NCI-H1092 (cell line): Measurements from ENCODE around the gene CELF4.

ENCODE experiments used
- DNase-seq: peaks from one replicate; lab custom pipeline; 2025; lab: John Stamatoyannopoulos, UW

CELF4 gene

DNA sequence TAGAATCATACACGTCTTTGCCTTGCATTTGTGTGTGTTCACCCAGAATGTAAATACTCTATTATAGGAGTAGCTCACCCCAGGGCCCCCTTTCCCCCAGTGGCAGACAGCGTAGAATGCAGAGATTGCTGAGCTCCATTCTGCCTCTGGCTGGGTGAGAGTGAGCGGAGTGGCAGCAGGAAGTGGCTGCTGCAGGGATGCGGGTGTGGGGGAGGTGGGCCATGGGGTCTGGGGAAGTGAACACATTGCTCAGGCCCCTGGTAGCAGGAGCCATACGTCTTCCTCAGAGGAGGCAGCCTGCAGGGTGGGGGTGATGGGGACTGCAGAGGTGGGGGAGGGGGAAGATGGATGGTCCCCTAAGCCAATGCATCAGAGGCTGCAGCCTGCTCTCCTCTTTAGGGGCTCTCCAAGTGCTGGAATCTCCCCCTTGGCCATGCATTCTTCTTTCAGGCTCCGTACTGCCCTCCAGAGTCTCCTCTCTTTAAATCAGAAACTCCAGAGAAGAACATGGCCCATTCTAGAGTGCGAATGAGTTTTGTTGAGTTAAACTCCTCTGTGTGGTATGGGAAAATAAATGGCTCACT is 72.2 kb downstream of the CELF4 start:
- DNase-seq = no peak

DNA sequence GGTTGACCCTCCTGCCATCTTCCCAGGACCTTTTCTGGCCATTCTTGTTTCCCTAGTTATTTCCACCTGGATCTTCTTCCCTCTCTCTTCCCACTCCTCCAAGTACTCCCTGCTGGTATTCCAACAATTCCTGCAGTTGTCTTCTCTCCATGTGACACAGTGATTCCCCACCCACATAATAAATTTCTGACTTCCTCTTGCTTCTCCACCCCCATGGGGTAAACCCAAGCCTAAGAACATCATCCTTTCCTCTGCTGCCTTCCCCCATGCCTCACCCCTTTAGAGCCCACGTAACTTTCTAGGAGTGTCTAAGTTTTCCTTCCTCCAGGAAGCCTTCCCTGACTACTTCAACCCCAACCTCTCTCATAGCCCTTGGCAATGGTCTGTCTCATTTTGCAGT is 72.6 kb downstream of the CELF4 start:
- DNase-seq = no peak

DNA sequence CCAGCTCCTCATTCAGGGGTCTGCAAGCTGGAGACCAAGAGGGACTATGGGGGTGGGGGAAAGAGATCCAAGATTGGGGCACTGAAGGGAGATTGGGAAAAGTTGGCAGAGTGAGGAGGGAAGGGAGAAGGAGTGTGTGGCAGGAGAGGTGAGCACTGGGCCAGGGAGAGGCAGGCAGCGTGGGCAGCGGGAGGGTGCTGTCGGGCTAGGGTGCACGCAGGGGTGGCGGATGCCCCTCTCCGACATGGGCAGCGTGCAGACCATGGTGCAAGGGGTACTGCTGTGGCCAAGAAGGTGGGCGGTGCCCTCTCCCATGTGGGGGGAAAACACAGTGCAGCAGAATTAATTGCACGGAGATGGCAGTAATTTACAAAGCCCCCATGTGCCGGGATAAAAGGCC is 74.1 kb downstream of the CELF4 start:
- DNase-seq = no peak

DNA sequence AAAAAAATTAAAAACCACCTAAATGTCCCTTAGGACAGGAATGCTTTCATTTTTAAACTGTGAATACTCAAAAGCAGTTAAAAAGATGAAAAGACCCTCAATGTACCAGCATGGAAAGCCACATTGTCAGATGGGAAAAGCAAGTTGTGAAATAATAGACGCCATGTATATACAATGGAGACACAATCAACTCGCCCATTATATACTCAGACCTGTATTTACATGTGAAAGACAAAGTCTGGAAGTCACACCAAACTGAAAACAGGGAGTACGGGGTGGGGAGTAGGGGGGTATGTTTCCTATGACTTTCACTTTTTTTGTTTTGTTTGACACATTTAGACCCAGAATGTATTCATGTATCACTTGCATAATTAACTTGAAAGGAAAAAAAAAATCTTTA is 75.6 kb downstream of the CELF4 start:
- DNase-seq = no peak

DNA sequence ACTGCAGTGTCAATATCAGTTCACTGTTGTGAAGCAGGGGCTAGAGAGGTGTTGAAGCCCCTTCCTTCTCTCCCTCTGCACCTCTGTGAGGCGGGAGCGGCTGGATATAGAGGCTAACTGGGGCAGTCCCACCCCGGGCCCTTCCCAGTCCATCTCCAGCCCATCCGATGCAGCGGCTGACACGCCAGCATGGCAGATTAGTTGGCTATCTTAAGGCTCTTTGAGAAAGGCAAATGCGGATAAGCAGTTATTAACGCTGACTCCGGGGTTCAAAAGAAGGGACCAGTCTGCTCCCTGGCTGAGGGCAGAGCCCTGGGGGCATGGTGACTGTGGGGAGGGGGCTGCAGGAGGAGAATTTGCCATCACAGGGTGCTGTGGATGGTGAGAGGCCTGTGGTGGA is 76.6 kb downstream of the CELF4 start:
- DNase-seq = no peak

DNA sequence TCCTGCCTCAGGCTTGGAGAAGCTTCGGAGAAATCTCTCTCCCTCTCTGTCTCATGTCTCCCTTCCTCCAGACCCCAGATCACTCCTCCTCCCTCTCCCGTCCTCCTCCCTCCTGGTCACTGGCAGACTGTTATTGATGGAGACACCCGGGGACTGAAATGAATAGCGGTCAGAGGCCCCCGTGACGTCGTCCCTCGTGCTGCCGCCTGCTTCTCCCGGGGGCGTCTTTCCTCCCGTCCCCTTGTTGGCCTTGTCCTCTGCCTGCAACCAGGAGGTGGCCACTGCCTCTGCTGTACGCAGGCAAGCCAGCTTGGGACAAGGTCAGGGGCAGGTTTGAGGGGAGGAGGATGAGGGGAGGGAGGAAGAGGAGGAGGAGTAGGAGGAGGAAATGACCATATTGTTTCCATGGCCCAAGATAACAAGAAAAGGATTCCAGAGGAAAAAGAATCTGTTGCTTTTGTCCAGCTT is 78.2 kb downstream of the CELF4 start:
- no peak for DNase-seq

- no peak for DNase-seq
Observed at GRCh38 chr18:37486848-37487247, 78.8 kb downstream of the CELF4 start.

- DNase-seq = peak; percentile 56
Observed at GRCh38 chr18:37484983-37485834, 80.4 kb downstream of the CELF4 start.

- no peak for DNase-seq
Observed at GRCh38 chr18:37483984-37484819, 81.4 kb downstream of the CELF4 start.

- no peak for DNase-seq
Observed at GRCh38 chr18:37483221-37483971, 82.2 kb downstream of the CELF4 start.

DNA sequence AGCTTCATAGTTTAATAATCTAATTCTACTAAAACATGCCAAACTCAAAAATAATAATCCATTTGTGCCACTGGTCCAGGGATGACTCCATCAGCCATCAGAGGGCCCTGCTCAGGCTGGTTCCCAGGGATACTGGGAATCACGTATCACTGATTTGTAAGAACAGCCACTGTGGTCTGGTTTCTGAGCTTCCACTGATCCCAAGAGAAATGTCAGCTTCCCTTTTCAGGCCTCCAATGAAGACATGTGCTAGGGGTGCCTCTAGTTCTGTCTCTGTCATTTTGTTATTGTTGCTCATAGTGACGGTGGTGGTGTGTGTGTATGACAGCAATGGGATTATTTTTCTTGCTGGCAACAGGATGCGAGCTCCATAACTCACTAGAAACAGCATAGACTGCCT is 83.2 kb downstream of the CELF4 start:
- no peak for DNase-seq

GRCh38 chr18:37482002-37482401 is 83.6 kb downstream of the CELF4 start:
- no peak for DNase-seq

GRCh38 chr18:37481491-37481890 is 84.1 kb downstream of the CELF4 start:
- DNase-seq = no peak

GRCh38 chr18:37481072-37481471 is 84.5 kb downstream of the CELF4 start:
- no peak for DNase-seq

DNA sequence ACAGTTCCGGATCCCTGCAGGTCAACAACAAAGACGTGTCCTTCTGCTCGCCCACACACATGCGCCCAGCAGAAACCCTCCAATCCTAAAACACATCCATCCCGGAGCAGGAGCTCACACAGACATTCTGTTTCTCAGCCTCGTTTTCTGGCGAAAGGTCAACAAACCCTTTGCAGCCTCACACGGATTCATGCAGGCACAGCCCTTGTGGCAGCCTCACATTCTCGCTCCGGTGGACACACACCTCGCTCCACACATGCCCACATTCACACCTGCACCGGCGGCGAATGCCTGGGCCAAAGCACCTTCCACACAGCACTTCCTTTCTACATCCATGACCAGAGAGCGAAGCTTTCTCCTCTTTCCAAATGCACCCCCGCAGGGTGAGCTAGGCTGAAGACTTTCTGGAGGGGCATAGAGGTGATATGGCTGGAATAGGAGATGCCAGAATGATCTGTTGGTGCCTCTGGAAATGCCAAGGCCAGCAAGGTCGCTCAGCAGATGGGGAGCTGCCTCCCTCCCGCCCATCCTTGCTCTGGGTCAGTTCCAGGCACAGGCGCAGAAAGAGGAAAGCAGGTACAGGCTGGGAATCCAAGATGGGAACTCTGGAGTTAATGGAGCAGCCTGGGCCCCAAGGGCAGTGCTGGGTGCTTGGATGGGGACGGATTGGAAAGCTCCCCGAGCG is 88.8 kb downstream of the CELF4 start:
- no peak for DNase-seq

GRCh38 chr18:37476182-37476581 is 89.4 kb downstream of the CELF4 start:
- peak; percentile 10 for DNase-seq

GRCh38 chr18:37473195-37473840 is 92.3 kb downstream of the CELF4 start:
- DNase-seq = no peak

GRCh38 chr18:37471637-37472036 is 94.0 kb downstream of the CELF4 start:
- peak; percentile 18 for DNase-seq

GRCh38 chr18:37470986-37471385 is 94.6 kb downstream of the CELF4 start:
- DNase-seq = no peak

DNA sequence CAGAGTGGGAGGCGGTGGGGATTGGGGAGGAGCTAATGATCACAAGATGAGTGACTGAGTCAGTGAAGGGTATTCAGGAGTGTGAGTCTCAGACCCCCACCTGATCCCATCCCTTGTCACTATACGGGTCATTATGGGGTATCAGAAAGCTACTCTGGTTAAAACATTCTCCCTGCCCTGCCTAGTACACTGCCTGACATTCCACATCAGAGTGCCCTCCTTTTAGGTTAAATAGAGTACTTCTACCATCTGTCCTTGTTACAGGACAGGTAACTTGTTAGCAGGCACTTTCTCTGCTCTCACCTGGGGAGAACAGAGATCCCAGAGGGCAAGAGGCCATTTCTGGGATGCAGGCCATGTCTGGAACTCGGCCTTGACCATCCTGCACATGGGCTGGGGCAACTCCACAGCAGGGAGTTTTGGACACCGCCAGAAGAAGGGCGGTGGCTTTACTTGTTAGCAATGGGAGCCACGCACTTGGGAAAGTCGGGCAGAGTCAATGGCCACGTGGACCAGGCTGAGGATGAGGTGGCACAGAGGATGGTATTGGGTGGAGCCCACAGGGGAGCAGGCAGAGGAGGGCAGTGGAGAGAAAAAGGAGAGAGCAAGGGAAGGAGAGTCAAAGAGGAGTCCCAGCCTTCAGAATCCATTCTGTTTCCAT is 98.5 kb downstream of the CELF4 start:
- DNase-seq = no peak
